T-helper 17 cell (primary cell): ENCODE measurements around the gene MFN2. TPM values are rescaled to one million over a fixed set of nuclear protein-coding genes. Genes with fewer than 3 reads are reported as not detected.
A peak's percentile ranks its signal among the peaks of the same experiment; 100 is the strongest.

Source experiments
- ATAC-seq: fragments of 150-1000 bp; cut with Tn5 transposase; 2 replicates; pipeline ENCODE4 v1.10.0; 2021; ENCODE audit warnings: mild to moderate bottlenecking, moderate library complexity
- DNase-seq, 3 donors: peaks; one replicate each; pipeline versions ENCODE4 v3.0.0 to v3.0.0-alpha.2; 2020 to 2021
- H3K9me3 ChIP-seq: one replicate; pipeline ENCODE4 v1.7.0; 2013; ENCODE audit warnings: low read length, mild to moderate bottlenecking; ENCODE audit not compliant: control insufficient read depth, poor library complexity, severe bottlenecking
- H3K27ac Mint-ChIP-seq: one replicate; pipeline ENCODE4 v1.8.0; 2022; ENCODE audit warnings: mild to moderate bottlenecking, moderate library complexity, mixed read lengths
- H3K27me3 Mint-ChIP-seq: one replicate; pipeline ENCODE4 v1.8.0; 2022; ENCODE audit warnings: mixed read lengths
- H3K36me3 Mint-ChIP-seq: one replicate; pipeline ENCODE4 v1.8.0; 2022; ENCODE audit warnings: low read depth, mixed read lengths
- H3K4me1 Mint-ChIP-seq: one replicate; pipeline ENCODE4 v1.8.0; 2022; ENCODE audit warnings: mild to moderate bottlenecking, mixed read lengths
- H3K4me3 Mint-ChIP-seq: one replicate; pipeline ENCODE4 v1.8.0; 2022; ENCODE audit warnings: mild to moderate bottlenecking, moderate library complexity, mixed read lengths
- total RNA-seq, 4 donors: library from RNA in 2 of 4; stranded (reverse) in 2 of 4; gene quantifications; one replicate each; pipeline ENCODE4 v1.2.3 and lab custom pipeline; 2022 to 2026

Gene MFN2
- total RNA-seq, 2 donors from 2014 or later: 34.7 to 46.4 TPM

GRCh38 chr1:11970441-11971185 lies 9.6 kb upstream of the MFN2 start:
- no peak for DNase-seq
- Mint-ChIP-seq H3K4me1 (peaks cover 3% of the 10 kb centered on the region), H3K27ac (no peak overlapping the region), H3K36me3 (no peaks in the 10 kb centered on the region), H3K4me3 (no peak overlapping the region), H3K27me3 (no peaks in the 10 kb centered on the region)
- no peaks in the 10 kb centered on the region for H3K9me3 ChIP-seq
- ATAC-seq: no peak

- H3K4me1 Mint-ChIP-seq: peaks cover 21% of the 10 kb centered on the region
- ATAC-seq (no peak), DNase-seq (no peak)
- H3K27ac Mint-ChIP-seq: no peak overlapping the region
- no peaks in the 10 kb centered on the region for H3K9me3 ChIP-seq
- H3K27me3 Mint-ChIP-seq: no peaks in the 10 kb centered on the region
- H3K4me3 Mint-ChIP-seq: no peak overlapping the region
- H3K36me3 Mint-ChIP-seq: no peaks in the 10 kb centered on the region
Measured at GRCh38 chr1:11977625-11978024, 2.6 kb upstream of the MFN2 start.

GRCh38 chr1:11978301-11978700 lies 1.9 kb upstream of the MFN2 start:
- Mint-ChIP-seq H3K27me3 (no peaks in the 10 kb centered on the region), H3K4me3 (no peak overlapping the region), H3K4me1 (peaks cover 21% of the 10 kb centered on the region), H3K27ac (no peak overlapping the region), H3K36me3 (no peaks in the 10 kb centered on the region)
- no peak for ATAC-seq
- no peak for DNase-seq
- no peaks in the 10 kb centered on the region for H3K9me3 ChIP-seq

DNA sequence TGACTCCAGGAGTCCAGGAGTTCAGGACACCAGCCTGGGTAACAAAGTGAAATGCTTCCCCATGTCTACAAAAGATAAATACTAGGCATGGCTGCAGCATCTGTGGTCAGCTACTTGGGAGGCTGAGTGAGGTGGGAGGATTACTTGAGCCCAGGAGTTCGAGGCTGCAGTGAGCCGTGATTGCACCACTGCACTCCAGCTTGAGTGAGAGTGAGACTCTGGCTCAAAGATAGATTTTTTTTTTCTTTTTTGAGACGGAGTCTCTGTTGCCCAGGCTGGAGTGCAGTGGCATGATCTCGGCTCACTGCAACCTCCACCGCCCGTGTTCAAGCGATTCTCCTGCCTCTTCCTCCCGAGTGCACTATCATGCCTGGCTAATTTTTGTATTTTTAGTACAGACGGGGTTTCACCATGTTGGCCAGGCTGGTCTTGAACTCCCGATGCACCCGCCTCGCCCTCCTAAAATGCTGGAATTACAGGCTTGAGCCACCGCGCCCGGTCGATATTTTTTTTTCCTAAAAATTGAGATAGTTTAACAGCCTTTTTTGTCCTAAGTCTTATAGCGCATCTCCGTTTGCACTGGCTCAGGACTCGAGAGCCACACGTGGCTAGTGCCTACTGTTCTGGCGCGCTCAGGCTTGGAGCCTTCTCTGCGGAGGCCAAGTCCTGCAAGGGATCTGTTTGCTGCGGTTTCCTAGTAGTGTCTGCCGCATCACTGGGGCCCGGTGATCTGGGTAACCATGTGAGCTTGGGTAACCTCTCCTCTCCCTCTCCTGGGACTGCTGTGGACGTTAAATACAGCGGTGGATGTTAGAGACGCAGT lies 1.0 kb upstream of the MFN2 start:
- no peaks in the 10 kb centered on the region for H3K36me3 Mint-ChIP-seq
- no peak for DNase-seq
- H3K27ac Mint-ChIP-seq: peak overlapping the region; percentile 95
- H3K9me3 ChIP-seq: no peaks in the 10 kb centered on the region
- ATAC-seq: no peak
- H3K4me1 Mint-ChIP-seq: peaks cover 29% of the 10 kb centered on the region
- peak overlapping the region; percentile 95 for H3K4me3 Mint-ChIP-seq
- no peaks in the 10 kb centered on the region for H3K27me3 Mint-ChIP-seq

DNA sequence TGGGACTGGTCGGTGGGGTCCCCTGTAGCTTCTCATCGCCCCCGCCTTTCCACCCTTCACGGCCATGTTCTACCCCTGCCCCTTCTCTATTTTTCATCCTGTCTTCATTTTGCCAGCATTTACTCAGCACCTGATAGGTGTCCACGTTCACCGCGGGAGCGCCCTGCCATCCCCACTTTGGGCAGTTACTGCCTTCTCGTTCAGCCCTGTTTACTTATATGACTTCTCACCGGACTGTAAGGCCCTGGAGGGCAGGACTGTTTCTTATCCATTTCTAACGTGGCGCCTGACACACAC lies 380 bp downstream of the MFN2 start:
- no peaks in the 10 kb centered on the region for H3K9me3 ChIP-seq
- Mint-ChIP-seq H3K4me1 (peaks cover 37% of the 10 kb centered on the region), H3K36me3 (no peaks in the 10 kb centered on the region), H3K4me3 (peak overlapping the region; percentile 95), H3K27me3 (no peaks in the 10 kb centered on the region), H3K27ac (peak overlapping the region; percentile 95)
- ATAC-seq: no peak
- DNase-seq: no peak

- DNase-seq (no peak), ATAC-seq (no peak)
- Mint-ChIP-seq H3K4me1 (peaks cover 37% of the 10 kb centered on the region), H3K36me3 (no peaks in the 10 kb centered on the region), H3K4me3 (peak overlapping the region; percentile 95), H3K27ac (peak overlapping the region; percentile 95), H3K27me3 (no peaks in the 10 kb centered on the region)
- H3K9me3 ChIP-seq: no peaks in the 10 kb centered on the region
Measured at GRCh38 chr1:11981378-11982009, 1.2 kb downstream of the MFN2 start.

GRCh38 chr1:11982010-11982392 lies 1.8 kb downstream of the MFN2 start:
- ATAC-seq (no peak), DNase-seq (no peak)
- Mint-ChIP-seq H3K27ac (peak overlapping the region; percentile 95), H3K36me3 (no peaks in the 10 kb centered on the region), H3K27me3 (no peaks in the 10 kb centered on the region), H3K4me3 (peak overlapping the region; percentile 95), H3K4me1 (peaks cover 37% of the 10 kb centered on the region)
- no peaks in the 10 kb centered on the region for H3K9me3 ChIP-seq

DNA sequence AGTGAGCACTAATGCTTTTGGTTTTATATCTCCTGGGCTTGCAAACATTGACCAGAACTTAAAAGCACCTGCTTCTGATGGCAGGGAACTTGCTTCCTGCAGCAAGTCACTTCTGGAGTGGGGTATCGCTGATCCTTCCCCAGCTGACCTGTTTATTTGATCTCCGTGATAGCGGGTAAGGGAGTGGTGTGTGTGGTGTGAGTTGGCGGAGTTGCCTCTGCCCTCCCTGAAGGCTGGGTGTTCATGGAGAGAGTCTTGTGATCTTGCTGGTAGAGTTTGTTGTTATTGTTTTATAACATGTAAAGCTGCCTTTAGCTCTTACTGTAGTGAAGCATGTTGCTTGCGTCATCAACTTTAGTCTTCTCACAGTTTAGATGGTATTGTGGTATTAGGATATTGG lies 3.9 kb downstream of the MFN2 start:
- Mint-ChIP-seq H3K27me3 (no peaks in the 10 kb centered on the region), H3K27ac (no peak overlapping the region), H3K4me3 (no peak overlapping the region), H3K4me1 (peaks cover 37% of the 10 kb centered on the region), H3K36me3 (peaks cover under 1% of the 10 kb centered on the region)
- ATAC-seq (no peak), DNase-seq (no peak)
- H3K9me3 ChIP-seq: no peaks in the 10 kb centered on the region

GRCh38 chr1:11984576-11984975 lies 4.3 kb downstream of the MFN2 start:
- Mint-ChIP-seq H3K27me3 (no peaks in the 10 kb centered on the region), H3K4me3 (no peak overlapping the region), H3K27ac (no peak overlapping the region), H3K36me3 (peaks cover 3% of the 10 kb centered on the region), H3K4me1 (peaks cover 36% of the 10 kb centered on the region)
- H3K9me3 ChIP-seq: no peaks in the 10 kb centered on the region
- ATAC-seq: no peak
- DNase-seq: no peak

DNA sequence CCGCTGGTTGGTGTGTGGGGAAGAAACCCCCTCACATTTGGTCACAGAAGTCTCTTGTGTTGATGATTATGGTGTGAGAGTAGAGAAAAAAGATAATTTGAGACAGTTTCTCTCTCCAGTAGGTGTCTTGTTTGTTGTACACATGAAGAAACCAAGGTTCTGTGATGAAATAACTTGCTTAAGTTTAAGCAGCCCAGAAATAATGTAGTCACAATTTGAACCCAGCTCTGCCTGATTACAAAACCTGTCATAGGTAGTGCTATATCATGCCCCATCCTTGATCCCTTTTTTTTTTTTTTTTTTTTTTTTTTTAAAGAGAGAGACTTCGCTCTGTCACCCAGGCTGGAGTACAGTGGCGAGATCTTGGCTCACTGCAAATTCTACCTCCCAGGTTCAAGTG lies 4.9 kb downstream of the MFN2 start:
- H3K27ac Mint-ChIP-seq: no peak overlapping the region
- ATAC-seq (no peak), DNase-seq (no peak)
- H3K4me3 Mint-ChIP-seq: no peak overlapping the region
- H3K27me3 Mint-ChIP-seq: no peaks in the 10 kb centered on the region
- no peaks in the 10 kb centered on the region for H3K9me3 ChIP-seq
- peaks cover 3% of the 10 kb centered on the region for H3K36me3 Mint-ChIP-seq
- H3K4me1 Mint-ChIP-seq: peaks cover 33% of the 10 kb centered on the region

GRCh38 chr1:11985851-11986250 lies 5.6 kb downstream of the MFN2 start:
- ATAC-seq: no peak
- no peak for DNase-seq
- no peaks in the 10 kb centered on the region for H3K9me3 ChIP-seq
- H3K27ac Mint-ChIP-seq: no peak overlapping the region
- H3K4me3 Mint-ChIP-seq: no peak overlapping the region
- peaks cover 35% of the 10 kb centered on the region for H3K4me1 Mint-ChIP-seq
- peaks cover 3% of the 10 kb centered on the region for H3K36me3 Mint-ChIP-seq
- H3K27me3 Mint-ChIP-seq: no peaks in the 10 kb centered on the region

DNA sequence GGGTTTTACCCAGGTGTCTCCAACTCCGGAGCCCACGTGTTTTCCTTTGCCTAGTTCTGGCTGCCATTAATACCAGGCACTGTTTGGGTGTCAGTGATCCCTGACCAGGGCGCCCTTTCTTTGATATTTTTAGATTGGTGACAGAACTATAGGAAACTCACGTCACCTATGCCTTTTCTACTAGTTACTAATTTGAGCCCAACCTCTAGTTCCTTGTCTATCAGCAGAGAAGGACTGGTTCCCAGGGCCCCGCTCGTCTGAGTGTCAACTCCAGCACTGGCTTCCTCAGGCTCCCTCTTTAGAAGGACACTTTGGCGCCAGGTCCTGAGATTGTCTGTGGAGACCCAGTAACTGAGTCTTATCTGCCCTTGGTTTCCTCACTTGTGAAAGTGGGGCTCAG lies 9.4 kb downstream of the MFN2 start:
- H3K27ac Mint-ChIP-seq: no peak overlapping the region
- peaks cover 10% of the 10 kb centered on the region for H3K4me1 Mint-ChIP-seq
- no peaks in the 10 kb centered on the region for H3K27me3 Mint-ChIP-seq
- DNase-seq: no peak
- ATAC-seq: no peak
- peaks cover 9% of the 10 kb centered on the region for H3K36me3 Mint-ChIP-seq
- H3K9me3 ChIP-seq: no peaks in the 10 kb centered on the region
- no peak overlapping the region for H3K4me3 Mint-ChIP-seq

GRCh38 chr1:11990303-11991032 lies 10.2 kb downstream of the MFN2 start:
- peaks cover 8% of the 10 kb centered on the region for H3K4me1 Mint-ChIP-seq

More at GRCh38 chr1:11990303-11991032, 10.2 kb downstream of the MFN2 start:
- peak overlapping the region; percentile 75 for H3K27ac Mint-ChIP-seq
- H3K36me3 Mint-ChIP-seq: peaks cover 11% of the 10 kb centered on the region
- H3K9me3 ChIP-seq: no peaks in the 10 kb centered on the region
- no peak for DNase-seq
- no peak overlapping the region for H3K4me3 Mint-ChIP-seq
- ATAC-seq: no peak
- H3K27me3 Mint-ChIP-seq: no peaks in the 10 kb centered on the region
